Thymus (tissue), 11 donors: ENCODE measurements around the gene LNPEP. TPM values are rescaled to one million over a fixed set of nuclear protein-coding genes. Genes with fewer than 3 reads are reported as not detected.
A peak's percentile ranks its signal among the peaks of the same experiment; 100 is the strongest.
"Not testable (repeated sequence)": the region's sequence is repeated elsewhere in the genome, so short reads cannot be mapped to it uniquely, and the experiment has no call there.

Experiments used
- DNase-seq, 9 donors: peaks; one replicate each; pipeline ENCODE4 v3.0.0-alpha.2; 2013; ENCODE audit warnings: low spot score in 9 of 9, low read depth in 6 of 9, missing footprints in 1 of 9
- H3K27ac ChIP-seq, 2 donors: one replicate each; pipeline ENCODE4 v1.5.1; 2013; ENCODE audit warnings: control low read depth in 1 of 2, low read depth in 1 of 2, low read length in 1 of 2, mild to moderate bottlenecking in 1 of 2, moderate library complexity in 1 of 2
- H3K27me3 ChIP-seq, 2 donors: one replicate each; pipeline ENCODE4 v1.5.1; 2013; ENCODE audit warnings: low read length in 1 of 2; ENCODE audit not compliant: control insufficient read depth in 2 of 2, insufficient read depth in 1 of 2
- H3K36me3 ChIP-seq, 2 donors: one replicate each; pipeline ENCODE4 v1.5.1; 2013; ENCODE audit warnings: low read length in 1 of 2, mild to moderate bottlenecking in 1 of 2, moderate library complexity in 1 of 2; ENCODE audit not compliant: control insufficient read depth in 2 of 2, insufficient read depth in 2 of 2
- H3K4me1 ChIP-seq, 2 donors: one replicate each; pipeline ENCODE4 v1.5.1; 2013; ENCODE audit warnings: low read length in 2 of 2; ENCODE audit not compliant: control insufficient read depth in 2 of 2, insufficient read depth in 2 of 2
- H3K4me3 ChIP-seq, 2 donors: one replicate each; pipeline ENCODE4 v1.5.1; 2013; ENCODE audit warnings: low read length in 2 of 2, control low read depth in 1 of 2, mild to moderate bottlenecking in 1 of 2
- H3K9me3 ChIP-seq, 2 donors: one replicate each; pipeline ENCODE4 v1.5.1; 2013; ENCODE audit warnings: low read length in 1 of 2, mild to moderate bottlenecking in 1 of 2; ENCODE audit not compliant: control insufficient read depth in 2 of 2, insufficient read depth in 1 of 2
- WGBS: extraction: QIAGEN DNeasy Blood & Tissue Kit; methylation state at CpG from one replicate; pipeline ENCODE4 v1.1.7; 2013; 5-methylcytosine and 5-hydroxymethylcytosine counted together
- polyA plus RNA-seq: library from polyadenylated mRNA; stranded (reverse); fragments of 200-250 nt; gene quantifications from one replicate; pipeline ENCODE4 v1.2.3, GENCODE V29; 2013
- total RNA-seq: library from RNA; stranded (reverse); fragments of 120-200 nt; gene quantifications from one replicate; pipeline ENCODE4 v1.2.4, GENCODE V29; 2013
- donor health status: healthy.

LNPEP gene
- total and polyA plus RNA-seq, 2 donors = 15.8 to 37.1 TPM

DNA sequence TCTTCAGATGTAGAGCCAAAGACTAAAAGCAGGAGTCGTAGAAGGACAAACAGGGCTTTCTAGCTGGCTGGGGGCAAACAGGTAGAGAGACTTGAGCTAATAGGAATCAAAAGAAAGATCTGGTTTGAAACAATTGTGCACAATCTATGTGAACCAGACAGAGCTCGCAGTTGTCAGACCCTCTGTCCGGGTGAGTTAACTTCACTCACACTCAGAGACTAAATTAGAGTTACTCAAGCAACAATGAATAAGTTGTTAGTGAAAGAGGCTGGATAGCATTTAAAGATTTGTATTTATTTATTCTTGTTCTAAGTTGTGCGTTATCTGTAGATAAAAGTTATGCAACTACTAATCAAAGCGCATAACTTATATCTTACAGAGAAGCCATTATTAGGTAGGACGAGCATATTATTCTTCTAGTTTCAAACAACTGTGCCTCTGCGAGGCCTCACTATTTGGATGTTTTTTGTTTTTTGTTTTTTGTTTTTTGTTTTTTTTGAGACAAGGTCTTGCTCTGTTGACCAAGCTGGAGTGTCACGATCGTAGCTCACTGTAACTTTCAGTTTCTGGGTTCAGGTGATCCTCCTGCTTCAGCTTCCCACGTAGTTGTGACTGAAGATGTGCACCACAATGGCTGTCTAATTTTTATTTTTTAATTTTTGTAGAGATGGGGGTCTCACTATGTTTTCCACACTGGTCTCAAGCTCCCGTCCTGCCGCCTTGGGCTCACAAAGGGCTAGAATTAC lies 13.2 kb upstream of the LNPEP start:
- Histone ChIP-seq H3K4me3 (no peak overlapping the region), H3K36me3 (peaks cover 3 to 14% of the 10 kb centered on the region in 2 donors), H3K27ac (no peak overlapping the region), H3K9me3 (no peaks in the 10 kb centered on the region), H3K4me1 (peaks cover 0 to 13% of the 10 kb centered on the region in 2 donors), H3K27me3 (no peaks in the 10 kb centered on the region)
- 95% methylated on average over 12 of the region's 12 CpGs for WGBS
- no peak for DNase-seq

DNA sequence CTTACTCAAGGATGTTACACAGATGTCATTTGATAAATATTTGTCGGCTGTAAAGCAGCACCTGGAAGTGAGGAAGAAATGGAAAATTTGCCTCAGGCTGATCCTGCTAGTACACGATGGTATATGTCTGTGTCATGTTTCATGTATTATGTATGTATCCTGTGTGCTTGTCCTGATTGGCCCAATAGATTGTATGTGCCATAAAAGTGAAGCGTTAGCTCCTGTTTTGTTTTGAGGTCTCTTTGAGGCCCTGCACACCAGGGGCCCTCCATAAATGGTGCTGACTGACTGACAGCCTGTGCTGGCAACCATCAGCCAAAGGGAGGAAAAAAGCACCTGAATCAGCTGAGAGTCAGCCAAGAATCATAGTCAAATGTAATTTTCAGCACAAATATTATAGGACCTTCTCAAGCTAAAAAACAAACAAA lies 11.8 kb upstream of the LNPEP start:
- peak in 7 of 9 donors; percentile 13 to 76 (median 38) for DNase-seq
- Histone ChIP-seq H3K36me3 (peaks cover 3 to 5% of the 10 kb centered on the region in 2 donors), H3K27ac (peak overlapping the region; percentile 52 to 77), H3K9me3 (no peaks in the 10 kb centered on the region), H3K4me1 (peaks cover 0 to 13% of the 10 kb centered on the region in 2 donors), H3K4me3 (no peak overlapping the region), H3K27me3 (no peaks in the 10 kb centered on the region)
- 67% methylated on average over 3 of the region's 3 CpGs for WGBS

DNA sequence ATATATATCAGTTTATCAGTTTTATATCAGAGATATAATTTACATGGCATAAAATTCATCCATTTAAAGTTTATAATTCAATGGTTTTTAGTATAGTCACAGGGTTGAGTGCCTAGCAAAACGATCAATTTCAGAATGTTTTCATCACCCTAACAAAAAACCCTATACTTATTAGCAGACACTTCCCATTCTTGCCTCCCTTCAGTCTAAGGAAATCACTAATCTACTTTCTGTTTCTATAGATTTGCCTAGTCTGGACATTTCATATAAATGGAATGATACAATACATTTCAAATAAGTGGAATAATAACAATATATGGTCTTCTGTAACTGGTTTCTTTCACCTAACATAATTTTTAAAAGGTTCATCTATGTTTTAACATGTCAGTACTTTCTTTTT lies 9.6 kb upstream of the LNPEP start:
- Histone ChIP-seq H3K27ac (no peak overlapping the region), H3K4me1 (peaks cover 8 to 23% of the 10 kb centered on the region in 2 donors), H3K9me3 (no peaks in the 10 kb centered on the region), H3K27me3 (no peaks in the 10 kb centered on the region), H3K36me3 (no peaks in the 10 kb centered on the region), H3K4me3 (no peak overlapping the region)
- 73% methylated on average over 1 of the region's 1 CpG for WGBS
- no peak for DNase-seq

DNA sequence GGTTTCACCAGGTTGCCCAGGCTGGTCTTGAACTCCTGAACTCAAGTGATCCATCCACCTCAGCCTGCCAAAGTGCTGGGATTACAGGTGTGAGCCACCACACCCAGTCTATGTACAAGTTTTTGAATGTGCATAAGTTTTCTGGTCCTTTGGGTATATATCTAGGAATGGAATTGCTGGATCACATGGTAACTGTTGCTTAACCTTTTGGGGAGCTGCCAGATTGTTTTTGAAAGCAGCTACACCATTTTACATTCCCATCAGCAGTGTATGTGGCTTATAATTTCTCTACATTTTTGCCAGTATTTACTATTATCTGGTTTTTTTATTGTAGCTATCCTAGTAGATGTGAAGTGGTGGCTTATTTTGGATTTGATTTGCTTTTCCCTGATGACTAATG lies 8.9 kb upstream of the LNPEP start:
- H3K4me1 ChIP-seq = peaks cover 8 to 29% of the 10 kb centered on the region in 2 donors
- no peaks in the 10 kb centered on the region for H3K36me3 ChIP-seq
- no peaks in the 10 kb centered on the region for H3K27me3 ChIP-seq
- no peaks in the 10 kb centered on the region for H3K9me3 ChIP-seq
- no peak for DNase-seq
- H3K27ac ChIP-seq = no peak overlapping the region
- H3K4me3 ChIP-seq = no peak overlapping the region

DNA sequence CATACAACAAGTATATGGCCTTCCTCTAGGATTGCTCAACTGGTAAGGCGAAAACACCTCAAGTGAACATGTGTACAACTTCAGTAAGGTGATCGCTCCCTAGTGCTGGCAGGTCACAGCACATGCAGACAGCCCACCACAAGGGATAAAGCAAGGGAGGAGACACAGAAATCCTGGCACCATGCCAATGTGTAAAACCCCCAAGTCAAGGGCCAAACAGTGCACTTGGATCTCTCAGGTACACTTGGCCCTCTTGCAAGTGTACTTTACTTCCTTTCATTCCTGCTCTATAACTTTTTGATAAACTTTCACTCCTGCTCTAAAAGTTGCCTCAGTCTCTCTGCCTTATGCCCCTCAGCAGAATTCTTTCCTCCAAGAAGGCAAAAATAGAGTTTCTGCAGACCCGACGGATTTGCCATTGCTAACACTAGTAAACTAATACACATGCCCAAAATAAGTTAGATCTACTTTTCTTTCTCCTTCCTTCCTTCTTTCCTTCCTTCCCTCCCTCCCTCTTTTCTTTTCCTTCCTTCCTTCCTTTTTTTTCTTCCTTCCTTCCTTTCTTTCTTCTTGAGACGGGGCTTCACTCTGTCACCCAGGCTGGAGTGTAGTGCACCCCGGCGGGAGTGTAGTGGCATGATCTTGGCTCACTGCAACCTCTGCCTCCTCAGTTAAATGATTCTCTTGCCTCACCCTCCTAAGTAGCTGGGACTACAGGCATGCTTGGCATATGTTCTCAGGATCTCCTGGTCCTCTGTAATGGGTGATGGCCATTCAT lies 6.8 kb upstream of the LNPEP start:
- no peak for DNase-seq
- Histone ChIP-seq H3K27ac (no peak overlapping the region), H3K4me3 (no peak overlapping the region), H3K36me3 (no peaks in the 10 kb centered on the region), H3K27me3 (no peaks in the 10 kb centered on the region), H3K9me3 (no peaks in the 10 kb centered on the region), H3K4me1 (peaks cover 11 to 33% of the 10 kb centered on the region in 2 donors)
- WGBS = 96% methylated on average over 7 of the region's 7 CpGs

DNA sequence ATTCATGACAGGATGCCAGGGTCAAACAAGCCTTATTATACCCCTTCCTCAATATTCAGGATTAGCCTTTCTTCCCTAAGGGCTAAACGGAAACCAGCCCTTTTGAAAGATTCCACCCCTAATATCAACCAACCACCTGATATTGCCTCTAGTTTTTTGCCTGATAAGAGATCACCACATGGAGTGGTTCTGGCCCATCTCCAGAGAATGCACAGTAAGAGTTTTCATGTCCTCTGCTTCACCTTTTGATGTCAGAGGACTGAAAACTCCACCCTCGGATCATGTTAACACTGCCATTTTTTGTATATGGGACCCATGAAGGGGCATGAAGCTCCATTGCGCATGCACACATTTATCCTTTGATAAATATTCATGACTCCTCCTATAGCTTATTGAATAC lies 5.8 kb upstream of the LNPEP start:
- Histone ChIP-seq H3K36me3 (no peaks in the 10 kb centered on the region), H3K27ac (no peak overlapping the region), H3K4me1 (peaks cover 11 to 25% of the 10 kb centered on the region in 2 donors), H3K4me3 (no peak overlapping the region), H3K9me3 (no peaks in the 10 kb centered on the region), H3K27me3 (no peaks in the 10 kb centered on the region)
- no peak for DNase-seq
- 97% methylated on average over 3 of the region's 3 CpGs for WGBS

DNA sequence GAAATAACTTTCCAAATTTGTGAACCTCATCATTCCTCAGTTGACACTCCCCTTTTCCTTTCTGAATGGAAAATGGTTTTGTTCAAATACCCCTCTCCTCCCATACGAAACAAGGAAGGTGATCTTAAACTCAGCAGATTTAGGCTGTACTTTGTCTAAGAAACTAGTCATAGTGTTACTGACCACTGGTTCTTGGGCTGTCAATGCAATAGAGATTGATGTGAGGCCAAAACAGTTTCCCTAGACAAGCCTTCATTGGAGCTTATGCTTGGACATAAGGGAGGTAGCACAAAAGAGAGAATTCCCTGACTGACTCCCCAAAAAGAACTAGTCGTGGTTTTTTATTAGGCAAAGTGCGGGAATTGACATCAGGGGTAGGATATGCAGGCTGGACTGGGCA lies 5.3 kb upstream of the LNPEP start:
- H3K27ac ChIP-seq = no peak overlapping the region
- H3K4me1 ChIP-seq = peaks cover 11 to 25% of the 10 kb centered on the region in 2 donors
- no peak for DNase-seq
- no peak overlapping the region for H3K4me3 ChIP-seq
- H3K27me3 ChIP-seq = no peaks in the 10 kb centered on the region
- no peaks in the 10 kb centered on the region for H3K36me3 ChIP-seq
- WGBS = 98% methylated on average over 3 of the region's 3 CpGs
- no peaks in the 10 kb centered on the region for H3K9me3 ChIP-seq

DNA sequence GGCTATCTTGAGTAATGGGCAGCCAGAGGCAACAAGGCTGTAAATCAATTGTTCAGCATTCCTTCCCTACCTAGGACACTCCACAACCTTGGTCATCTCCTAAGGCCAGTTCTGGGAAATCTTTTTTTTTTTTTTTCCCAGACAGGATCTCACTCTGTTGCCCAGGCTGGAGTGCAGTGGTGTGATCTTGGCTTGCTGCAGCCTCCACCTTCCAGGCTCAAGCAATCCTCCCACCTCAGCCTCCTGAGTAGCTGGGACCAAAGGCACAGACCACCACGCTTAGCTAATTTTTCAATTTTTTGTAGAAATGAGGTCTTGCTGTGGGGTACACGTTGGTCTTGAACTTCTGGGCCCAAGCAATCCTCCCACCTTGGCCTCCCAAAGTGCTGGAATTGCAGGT lies 4.8 kb upstream of the LNPEP start:
- Histone ChIP-seq H3K27ac (peak overlapping the region in 1 of 2 donors; percentile 27), H3K4me1 (peaks cover 11 to 25% of the 10 kb centered on the region in 2 donors)
- not testable (repeated sequence) for H3K4me3 ChIP-seq, DNase-seq, H3K36me3 ChIP-seq, H3K9me3 ChIP-seq, H3K27me3 ChIP-seq
- 98% methylated on average over 2 of the region's 2 CpGs for WGBS

DNA sequence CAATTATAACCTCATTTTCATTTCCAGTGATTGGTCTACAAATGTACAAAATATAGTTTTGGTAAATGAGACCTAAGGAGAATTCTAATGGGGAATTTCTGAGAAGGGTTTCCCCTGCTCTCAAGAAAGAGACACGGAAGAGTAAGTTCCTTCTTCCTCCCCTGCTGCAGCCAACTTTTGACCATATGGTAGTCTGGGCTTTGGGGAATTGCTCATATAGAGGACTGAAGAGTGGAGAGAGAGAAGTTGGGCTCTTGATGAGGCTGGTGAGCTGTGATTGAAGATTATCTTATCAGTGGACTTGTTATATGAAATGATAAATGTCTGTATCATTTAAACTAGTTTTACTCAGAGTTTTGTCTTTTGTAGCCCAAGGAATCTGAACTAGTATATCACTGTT lies 4.3 kb upstream of the LNPEP start:
- 57% methylated on average over 1 of the region's 1 CpG for WGBS

More for the DNA sequence above, 4.3 kb upstream of the LNPEP start:
- Histone ChIP-seq H3K9me3 (no peaks in the 10 kb centered on the region), H3K36me3 (no peaks in the 10 kb centered on the region), H3K27ac (peak overlapping the region in 1 of 2 donors; percentile 27), H3K4me3 (no peak overlapping the region), H3K4me1 (peaks cover 11 to 25% of the 10 kb centered on the region in 2 donors), H3K27me3 (no peaks in the 10 kb centered on the region)
- peak in 1 of 9 donors; percentile 38 for DNase-seq
